ENCODE data around the gene CHP1.
"Not testable (repeated sequence)": the region's sequence is repeated elsewhere in the genome, so short reads cannot be mapped to it uniquely, and the experiment has no call there.

DNA sequence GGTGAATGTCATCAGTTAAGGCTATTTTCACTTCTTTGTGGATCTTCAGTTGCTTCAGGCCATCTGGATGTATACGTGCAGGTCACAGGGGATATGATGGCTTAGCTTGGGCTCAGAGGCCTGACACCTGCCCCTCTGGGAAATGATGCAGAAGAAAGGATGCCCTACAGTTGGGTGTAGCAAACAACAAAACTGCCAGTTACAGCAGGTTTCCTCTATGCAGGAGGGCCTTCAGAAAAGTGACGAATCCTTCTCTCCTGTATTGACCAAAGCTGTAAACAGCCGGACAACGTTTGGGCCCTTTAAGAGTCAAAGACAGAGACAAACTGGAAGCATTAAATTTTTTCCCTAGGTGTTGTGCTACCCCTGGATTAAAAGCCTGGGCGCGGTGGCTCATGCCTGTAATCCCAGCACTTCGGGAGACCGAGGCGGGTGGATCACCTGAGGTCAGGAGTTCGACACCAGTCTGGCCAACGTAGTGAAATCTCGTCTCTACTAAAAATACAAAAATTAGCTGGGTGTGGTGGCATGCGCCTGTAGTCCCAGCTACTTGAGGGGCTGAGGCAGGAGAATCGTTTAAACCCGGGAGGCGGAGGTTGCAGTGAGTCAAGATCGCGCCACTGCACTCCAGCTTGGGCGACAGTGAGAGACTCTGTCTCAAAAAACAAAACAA is 52.0 kb downstream of the CHP1 start:
- TF ChIP-seq, protein P1, sequence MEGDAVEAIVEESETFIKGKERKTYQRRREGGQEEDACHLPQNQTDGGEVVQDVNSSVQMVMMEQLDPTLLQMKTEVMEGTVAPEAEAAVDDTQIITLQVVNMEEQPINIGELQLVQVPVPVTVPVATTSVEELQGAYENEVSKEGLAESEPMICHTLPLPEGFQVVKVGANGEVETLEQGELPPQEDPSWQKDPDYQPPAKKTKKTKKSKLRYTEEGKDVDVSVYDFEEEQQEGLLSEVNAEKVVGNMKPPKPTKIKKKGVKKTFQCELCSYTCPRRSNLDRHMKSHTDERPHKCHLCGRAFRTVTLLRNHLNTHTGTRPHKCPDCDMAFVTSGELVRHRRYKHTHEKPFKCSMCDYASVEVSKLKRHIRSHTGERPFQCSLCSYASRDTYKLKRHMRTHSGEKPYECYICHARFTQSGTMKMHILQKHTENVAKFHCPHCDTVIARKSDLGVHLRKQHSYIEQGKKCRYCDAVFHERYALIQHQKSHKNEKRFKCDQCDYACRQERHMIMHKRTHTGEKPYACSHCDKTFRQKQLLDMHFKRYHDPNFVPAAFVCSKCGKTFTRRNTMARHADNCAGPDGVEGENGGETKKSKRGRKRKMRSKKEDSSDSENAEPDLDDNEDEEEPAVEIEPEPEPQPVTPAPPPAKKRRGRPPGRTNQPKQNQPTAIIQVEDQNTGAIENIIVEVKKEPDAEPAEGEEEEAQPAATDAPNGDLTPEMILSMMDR (IDR thresholded peaks at IDR 0.05), result not testable (repeated sequence)
- TF ChIP-seq POLR2A (IDR thresholded peaks at IDR 0.05), result not testable (repeated sequence)
